Heart right ventricle (tissue), 16 donors: Measurements from ENCODE around the gene ARF6. TPM values are rescaled to one million over a fixed set of nuclear protein-coding genes. Genes with fewer than 3 reads are reported as not detected.
A peak's percentile ranks its signal among the peaks of the same experiment; 100 is the strongest.

ENCODE experiments used
- ATAC-seq, 8 donors: fragments of 200-7000 bp; cut with Tn5 transposase; one replicate each; pipeline ENCODE4 v1.9.1; 2020; ENCODE audit warnings: mild to moderate bottlenecking in 8 of 8, moderate library complexity in 8 of 8, moderate number of reproducible peaks in 1 of 8
- DNase-seq, 2 donors: peaks; one replicate each; pipeline ENCODE4 v3.0.0-alpha.2; 2020
- H3K27ac ChIP-seq, 10 donors: fragments of 200-600 bp; sonication (generic) in 2 of 10; one replicate each; pipeline versions ENCODE4 v1.5.0 to v1.8.0; 2020 to 2022; ENCODE audit warnings: mild to moderate bottlenecking in 3 of 10
- H3K27me3 ChIP-seq, 7 donors: fragments of 200-600 bp; one replicate each; pipeline ENCODE4 v1.8.0; 2021 to 2022; ENCODE audit warnings: mild to moderate bottlenecking in 2 of 7
- H3K36me3 ChIP-seq, 9 donors: fragments of 200-600 bp; sonication (generic) in 1 of 9; one replicate each; pipeline versions ENCODE4 v1.5.0 to v1.8.0; 2020 to 2022; ENCODE audit warnings: mild to moderate bottlenecking in 2 of 9
- H3K4me1 ChIP-seq, 9 donors: fragments of 200-600 bp; sonication (generic) in 1 of 9; one replicate each; pipeline versions ENCODE4 v1.5.0 to v1.8.0; 2020 to 2022; ENCODE audit warnings: mild to moderate bottlenecking in 4 of 9
- H3K4me3 ChIP-seq, 10 donors: fragments of 200-600 bp; sonication (generic) in 2 of 10; one replicate each; pipeline versions ENCODE4 v1.5.0 to v1.8.0; 2020 to 2022; ENCODE audit warnings: mild to moderate bottlenecking in 7 of 10, moderate library complexity in 2 of 10
- H3K9me3 ChIP-seq, 11 donors: fragments of 200-600 bp in 10 of 11; sonication (generic) in 2 of 11; one replicate each; pipeline versions ENCODE4 v1.5.0 to v1.8.0; 2013 to 2022; ENCODE audit warnings: mild to moderate bottlenecking in 2 of 11, control low read depth in 1 of 11, moderate library complexity in 1 of 11
- CTCF ChIP-seq, 9 donors: fragments of 200-600 bp; sonication (generic) in 2 of 9; IDR thresholded peaks; one replicate each; pipeline versions ENCODE4 v1.5.0 to v1.8.0; 2021 to 2022; ENCODE audit warnings: antibody characterized with exemption in 9 of 9, mild to moderate bottlenecking in 5 of 9, moderate library complexity in 1 of 9
- WGBS, 2 donors: extraction: QIAGEN DNeasy Blood & Tissue Kit; methylation state at CpG; one replicate each; pipeline ENCODE4 v1.1.7; 2013; ENCODE audit warnings: inconsistent platforms in 1 of 2; 5-methylcytosine and 5-hydroxymethylcytosine counted together
- intact Hi-C, 10 donors: fragments of 100-400 bp; cut with DNase I; formaldehyde crosslinking; loops; one replicate each; pipeline versions ENCODE4 v1.11.1 to v1.14.2; 2022
- polyA plus RNA-seq, 2 donors: library from polyadenylated mRNA; stranded (reverse); fragments of 200-250 nt; gene quantifications; one replicate each; pipeline ENCODE4 v1.2.3, GENCODE V29; 2013
- total RNA-seq, 10 donors: library from RNA; stranded (reverse); fragmentation: NEBNext Ultra II Directional in 3 of 10; extraction: Animal tissue kit (Norgen Biotek cat#: 25700) in 3 of 10; gene quantifications; one replicate each; pipeline versions ENCODE4 v1.2.1 to v1.2.4, GENCODE V29; 2021 to 2023
- donor health status: Arrhythmogenic right ventricular cardiomyopathy.
- donor health status: ischemic (EF 13 %, LVEDD 7.1; RV severe dilation, severe dysfunction).
- donor health status: healthy with polysubstance abuse.
- donor health status: DM: no; HTN: yes; CAD: no.
- donor health status: DM: no; HTN: no; CAD: no.
- donor health status: ischemic (EF 25% LVEDD 6.9; RV normal size, moderate dysfunction).
- donor health status: ischemic (EF 25% LVEDD 5.7; RV mildly dilated, moderate dysfunction).
- donor health status: healthy.
- donor health status: DM: yes; HTN: yes; CAD: no.
- donor health status: Ischemic cardiomyopathy.
- donor health status: ischemic (EF 35%, LVEDD 5.7; RV mildly dilated, moderate dysfunction).
- donor health status: nonischemic (EF 11% LVEDD 7.7; RV severe dilation, severe dysfunction).
- donor health status: DM: yes; HTN: yes; CAD: no.
- donor health status: PGD.
- donor health status: ischemic (EF 29% LVEDD 5.4; RV normal size, mild dysfunction).
- donor health status: nonischemic (EF 23%, LVEDD 6.1; RV moderate dilation, normal function).

ARF6 gene
- total and polyA plus RNA-seq, 12 donors, result 11.0 to 40.5 (median 24.1) TPM

GRCh38 chr14:49930720-49931119 is 37.8 kb downstream of the ARF6 start:
- H3K4me3 ChIP-seq, result no peak overlapping the region
- no peaks in the 10 kb centered on the region for H3K27me3 ChIP-seq
- intact Hi-C loops, result no loop called here
- no peak for DNase-seq
- ATAC-seq, result no peak
- H3K9me3 ChIP-seq, result no peaks in the 10 kb centered on the region
- H3K36me3 ChIP-seq, result no peaks in the 10 kb centered on the region
- TF ChIP-seq CTCF (IDR thresholded peaks at IDR 0.05), result no peak
- H3K4me1 ChIP-seq, result peaks cover 0 to 8% (median 0%) of the 10 kb centered on the region in 9 donors
- WGBS, 2 donors, result 92 to 96% methylated on average over 2 of the region's 2 CpGs
- peak overlapping the region in 1 of 10 donors; percentile 51 for H3K27ac ChIP-seq

- intact Hi-C loops, result no loop called here
- H3K27me3 ChIP-seq, result no peaks in the 10 kb centered on the region
- ATAC-seq (no peak), DNase-seq (no peak)
- H3K4me1 ChIP-seq, result peaks cover 0 to 8% (median 0%) of the 10 kb centered on the region in 9 donors
- no peaks in the 10 kb centered on the region for H3K36me3 ChIP-seq
- no peak overlapping the region for H3K27ac ChIP-seq
- no peaks in the 10 kb centered on the region for H3K9me3 ChIP-seq
- TF ChIP-seq CTCF (IDR thresholded peaks at IDR 0.05), result no peak
- WGBS, 2 donors, result 92% methylated on average over 3 of the region's 3 CpGs
- no peak overlapping the region for H3K4me3 ChIP-seq
Observed at GRCh38 chr14:49931523-49931922, 38.6 kb downstream of the ARF6 start.

DNA sequence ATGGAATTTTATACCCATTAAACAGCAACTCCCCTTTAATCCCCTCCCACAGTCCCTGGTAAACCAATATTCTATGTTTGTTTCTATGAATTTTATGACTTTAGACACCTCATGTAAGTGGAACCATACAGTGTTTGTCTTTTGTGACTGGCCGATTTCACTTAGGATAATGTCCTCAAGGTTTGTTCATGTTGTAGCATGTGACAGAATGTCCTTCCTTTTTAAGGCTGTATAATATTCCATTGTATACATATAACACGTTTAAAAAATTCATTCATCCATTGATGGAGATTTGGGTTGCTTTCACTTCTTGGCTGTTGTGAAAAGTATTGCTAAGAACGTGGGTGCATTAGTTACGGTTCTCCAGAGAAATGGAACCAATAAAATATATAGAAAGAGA is 40.2 kb downstream of the ARF6 start:
- no peaks in the 10 kb centered on the region for H3K36me3 ChIP-seq
- H3K27me3 ChIP-seq, result no peaks in the 10 kb centered on the region
- intact Hi-C loops, result no loop called here
- no peaks in the 10 kb centered on the region for H3K9me3 ChIP-seq
- no peak overlapping the region for H3K4me3 ChIP-seq
- ATAC-seq (no peak), DNase-seq (no peak)
- WGBS, 2 donors, result 94 to 95% methylated on average over 4 of the region's 4 CpGs
- no peak overlapping the region for H3K27ac ChIP-seq
- H3K4me1 ChIP-seq, result peaks cover 0 to 8% (median 0%) of the 10 kb centered on the region in 9 donors
- TF ChIP-seq CTCF (IDR thresholded peaks at IDR 0.05), result no peak

- WGBS, 2 donors, result 83 to 89% methylated on average over 5 of the region's 5 CpGs
- Histone ChIP-seq H3K4me1 (peaks cover 0 to 8% (median 0%) of the 10 kb centered on the region in 9 donors), H3K9me3 (no peaks in the 10 kb centered on the region), H3K27ac (no peak overlapping the region), H3K36me3 (no peaks in the 10 kb centered on the region), H3K27me3 (no peaks in the 10 kb centered on the region), H3K4me3 (no peak overlapping the region)
- TF ChIP-seq CTCF (IDR thresholded peaks at IDR 0.05), result no peak
- intact Hi-C loops, result no loop called here
- ATAC-seq (no peak), DNase-seq (no peak)
Observed at GRCh38 chr14:49933704-49934103, 40.8 kb downstream of the ARF6 start.
